ENCODE results near the gene DERL3. TPM values are rescaled to one million over a fixed set of nuclear protein-coding genes. Genes with fewer than 3 reads are reported as not detected.
A peak's percentile ranks its signal among the peaks of the same experiment; 100 is the strongest.

DERL3 gene
- total and polyA plus RNA-seq, 2 donors (not counting 1 experiment from before 2014, with no cell fraction given), result 77.0 to 142 TPM

DNA sequence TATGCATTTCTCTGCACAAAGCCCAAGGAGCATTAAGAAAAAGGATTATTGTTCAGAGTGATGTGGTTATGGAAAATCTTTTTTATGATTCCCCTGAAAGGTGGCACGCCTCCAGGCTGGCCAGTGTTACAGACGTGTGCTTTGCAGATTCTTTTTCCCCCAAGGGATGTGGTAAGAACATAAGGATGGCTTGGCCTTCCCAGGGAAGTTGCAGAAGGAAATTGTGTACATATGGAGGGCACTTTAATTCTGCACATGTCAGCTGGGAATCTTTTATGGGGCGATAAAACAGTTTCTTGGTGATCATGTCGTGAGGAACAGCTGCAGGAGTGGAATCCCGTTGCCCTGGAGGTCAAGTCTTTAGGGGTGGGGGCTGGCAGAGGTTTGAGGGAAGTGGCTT, 42.3 kb downstream of the DERL3 start:
- intact Hi-C loops (cut with micrococcal nuclease), result no loop called here
- 98% methylated on average over 4 of the region's 5 CpGs for WGBS (ENCODE audit: insufficient coverage)
- no peak overlapping the region for H3K9ac ChIP-seq (ENCODE audit: low read length)
- no peak overlapping the region for H3K4me2 ChIP-seq (replicated peaks; ENCODE audit: low read depth, low read length, poor library complexity, severe bottlenecking)
- ChIA-PET POLR2A (no interaction called here), CTCF (no interaction called here)
- Mint-ChIP-seq H3K4me1 (peaks cover 42% of the 10 kb centered on the region), H3K9me3 (ENCODE audit: insufficient read depth) (no peaks in the 10 kb centered on the region), H3K4me3 (no peak overlapping the region), H3K27me3 (no peaks in the 10 kb centered on the region), H3K27ac (peak overlapping the region; percentile 63)
- H3K27me3 ChIP-seq (replicated peaks in 1 of 4; ENCODE audit: control extremely low read depth in 1 of 4, control insufficient read depth in 3 of 4, insufficient read depth in 4 of 4, low read length in 3 of 4), result no peaks in the 10 kb centered on the region
- H2AFZ ChIP-seq (ENCODE audit: insufficient read depth, low read depth, low read length, poor library complexity, severe bottlenecking), result no peak overlapping the region
- H3K79me2 ChIP-seq (ENCODE audit: control insufficient read depth, insufficient read depth, low read length), result peaks cover 44% of the 10 kb centered on the region
- H3K4me3 ChIP-seq (ENCODE audit: control extremely low read depth in 1 of 5, extremely low read depth in 1 of 5, insufficient read depth in 1 of 5, low read depth in 2 of 5, low read length in 4 of 5), result no peak overlapping the region
- ATAC-seq (ENCODE audit: low read depth) (no peak), DNase-seq (no peak)
- H3K9me3 ChIP-seq (ENCODE audit: control extremely low read depth in 1 of 3, control insufficient read depth in 2 of 3, insufficient read depth in 1 of 3, low read length in 2 of 3), result no peaks in the 10 kb centered on the region
- no peak overlapping the region for H3K27ac ChIP-seq (ENCODE audit: low read length in 2 of 2)
- H4K20me1 ChIP-seq (ENCODE audit: control insufficient read depth, insufficient read depth, low read length, poor library complexity, severe bottlenecking), result peaks cover 21% of the 10 kb centered on the region
- H3K36me3 ChIP-seq (replicated peaks in 1 of 2; ENCODE audit: control extremely low read depth in 1 of 2, control insufficient read depth in 1 of 2, extremely low read depth in 1 of 2, insufficient read depth in 2 of 2, low read length in 1 of 2), result peaks cover 0 to 55% of the 10 kb centered on the region in 2 experiments
- H3K4me1 ChIP-seq (ENCODE audit: control insufficient read depth in 2 of 2, insufficient read depth in 2 of 2, low read length in 2 of 2), result peaks cover 33 to 36% of the 10 kb centered on the region in 2 donors
- TF ChIP-seq, protein P1, sequence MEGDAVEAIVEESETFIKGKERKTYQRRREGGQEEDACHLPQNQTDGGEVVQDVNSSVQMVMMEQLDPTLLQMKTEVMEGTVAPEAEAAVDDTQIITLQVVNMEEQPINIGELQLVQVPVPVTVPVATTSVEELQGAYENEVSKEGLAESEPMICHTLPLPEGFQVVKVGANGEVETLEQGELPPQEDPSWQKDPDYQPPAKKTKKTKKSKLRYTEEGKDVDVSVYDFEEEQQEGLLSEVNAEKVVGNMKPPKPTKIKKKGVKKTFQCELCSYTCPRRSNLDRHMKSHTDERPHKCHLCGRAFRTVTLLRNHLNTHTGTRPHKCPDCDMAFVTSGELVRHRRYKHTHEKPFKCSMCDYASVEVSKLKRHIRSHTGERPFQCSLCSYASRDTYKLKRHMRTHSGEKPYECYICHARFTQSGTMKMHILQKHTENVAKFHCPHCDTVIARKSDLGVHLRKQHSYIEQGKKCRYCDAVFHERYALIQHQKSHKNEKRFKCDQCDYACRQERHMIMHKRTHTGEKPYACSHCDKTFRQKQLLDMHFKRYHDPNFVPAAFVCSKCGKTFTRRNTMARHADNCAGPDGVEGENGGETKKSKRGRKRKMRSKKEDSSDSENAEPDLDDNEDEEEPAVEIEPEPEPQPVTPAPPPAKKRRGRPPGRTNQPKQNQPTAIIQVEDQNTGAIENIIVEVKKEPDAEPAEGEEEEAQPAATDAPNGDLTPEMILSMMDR (IDR thresholded peaks at IDR 0.05), result no peak
- TF ChIP-seq EZH2 (IDR thresholded peaks at IDR 0.05; ENCODE audit: borderline replicate concordance, insufficient read depth, low read depth, low read length, poor library complexity, severe bottlenecking), result no peak

- H3K27me3 ChIP-seq (replicated peaks in 1 of 4; ENCODE audit: control extremely low read depth in 1 of 4, control insufficient read depth in 3 of 4, insufficient read depth in 4 of 4, low read length in 3 of 4), result no peaks in the 10 kb centered on the region
- ChIA-PET POLR2A (interaction anchor here (0.6 kb wide), 1 partner anchor 160 kb away, joined by 3 read pairs; no protein-coding TSS in a partner anchor), CTCF (interaction anchor here (1.2 kb wide), 1 partner anchor 24 kb away, joined by 5 read pairs; no protein-coding TSS in a partner anchor)
- no peaks in the 10 kb centered on the region for H3K9me3 ChIP-seq (ENCODE audit: control extremely low read depth in 1 of 3, control insufficient read depth in 2 of 3, insufficient read depth in 1 of 3, low read length in 2 of 3)
- peaks cover 67% of the 10 kb centered on the region for H3K79me2 ChIP-seq (ENCODE audit: control insufficient read depth, insufficient read depth, low read length)
- Mint-ChIP-seq H3K9me3 (ENCODE audit: insufficient read depth) (no peaks in the 10 kb centered on the region), H3K27ac (no peak overlapping the region), H3K27me3 (no peaks in the 10 kb centered on the region), H3K4me1 (peaks cover 34% of the 10 kb centered on the region), H3K4me3 (no peak overlapping the region)
- no peak overlapping the region for H3K4me2 ChIP-seq (replicated peaks; ENCODE audit: low read depth, low read length, poor library complexity, severe bottlenecking)
- over 99% methylated on average over 7 of the region's 8 CpGs for WGBS (ENCODE audit: insufficient coverage)
- H3K4me1 ChIP-seq (ENCODE audit: control insufficient read depth in 2 of 2, insufficient read depth in 2 of 2, low read length in 2 of 2), result peaks cover 27 to 35% of the 10 kb centered on the region in 2 donors
- DNase-seq (no peak), ATAC-seq (ENCODE audit: low read depth) (no peak)
- intact Hi-C loops (cut with micrococcal nuclease), result no loop called here
- H3K27ac ChIP-seq (ENCODE audit: low read length in 2 of 2), result no peak overlapping the region
- H2AFZ ChIP-seq (ENCODE audit: insufficient read depth, low read depth, low read length, poor library complexity, severe bottlenecking), result no peak overlapping the region
- H3K9ac ChIP-seq (ENCODE audit: low read length), result no peak overlapping the region
- peaks cover 0 to 51% of the 10 kb centered on the region in 2 experiments for H3K36me3 ChIP-seq (replicated peaks in 1 of 2; ENCODE audit: control extremely low read depth in 1 of 2, control insufficient read depth in 1 of 2, extremely low read depth in 1 of 2, insufficient read depth in 2 of 2, low read length in 1 of 2)
- no peak overlapping the region for H3K4me3 ChIP-seq (ENCODE audit: control extremely low read depth in 1 of 5, extremely low read depth in 1 of 5, insufficient read depth in 1 of 5, low read depth in 2 of 5, low read length in 4 of 5)
- TF ChIP-seq, protein P1 (IDR thresholded peaks at IDR 0.05), result no peak
- no peak for TF ChIP-seq EZH2 (IDR thresholded peaks at IDR 0.05; ENCODE audit: borderline replicate concordance, insufficient read depth, low read depth, low read length, poor library complexity, severe bottlenecking)
- H4K20me1 ChIP-seq (ENCODE audit: control insufficient read depth, insufficient read depth, low read length, poor library complexity, severe bottlenecking), result peaks cover 50% of the 10 kb centered on the region
Measured at GRCh38 chr22:23793326-23793725, 45.5 kb downstream of the DERL3 start.

Measured in B cell (primary cell).